Inferior parietal cortex (tissue), 1 donor: ENCODE measurements around the gene SSX2.
"Not testable (repeated sequence)": the region's sequence is repeated elsewhere in the genome, so short reads cannot be mapped to it uniquely, and the experiment has no call there.

ENCODE experiments used
- DNase-seq: peaks from one replicate; pipeline ENCODE4 v3.0.0-alpha.2; 2016; ENCODE audit errors: extremely low spot score

SSX2 gene, protein sequence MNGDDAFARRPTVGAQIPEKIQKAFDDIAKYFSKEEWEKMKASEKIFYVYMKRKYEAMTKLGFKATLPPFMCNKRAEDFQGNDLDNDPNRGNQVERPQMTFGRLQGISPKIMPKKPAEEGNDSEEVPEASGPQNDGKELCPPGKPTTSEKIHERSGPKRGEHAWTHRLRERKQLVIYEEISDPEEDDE

GRCh38 chrX:52707078-52707477 lies at the start of gene SSX2:
Gene SSX2 (minus strand): TSS chrX:52707178. CDS start chrX:52705749, 1,429 bp downstream.
- DNase-seq: not testable (repeated sequence)

DNA sequence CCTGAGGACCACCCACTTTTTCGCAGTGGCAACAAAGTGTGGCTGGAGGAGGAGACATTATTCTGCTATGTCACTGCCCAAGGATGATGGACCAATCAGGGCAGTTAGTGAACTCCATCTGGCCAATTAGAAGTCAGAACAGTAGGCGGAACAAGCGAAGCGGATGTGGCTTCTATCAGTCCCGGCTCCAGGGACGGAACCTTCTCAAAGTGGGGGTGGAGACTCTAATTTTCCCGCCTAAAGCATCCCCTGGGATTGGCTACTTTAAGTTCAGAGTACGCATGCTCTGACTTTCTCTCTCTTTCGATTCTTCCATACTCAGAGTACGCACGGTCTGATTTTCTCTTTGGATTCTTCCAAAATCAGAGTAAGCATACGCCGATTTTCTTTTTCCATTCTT lies 44.0 kb upstream of the SSX2 start, which contains the start of gene SSX2B:
Gene SSX2B, plus strand, starts transcription at position 301 of the 400 bp plus-strand sequence. CDS start 1,429 bp downstream, outside the sequence.
- DNase-seq: not testable (repeated sequence)

DNA sequence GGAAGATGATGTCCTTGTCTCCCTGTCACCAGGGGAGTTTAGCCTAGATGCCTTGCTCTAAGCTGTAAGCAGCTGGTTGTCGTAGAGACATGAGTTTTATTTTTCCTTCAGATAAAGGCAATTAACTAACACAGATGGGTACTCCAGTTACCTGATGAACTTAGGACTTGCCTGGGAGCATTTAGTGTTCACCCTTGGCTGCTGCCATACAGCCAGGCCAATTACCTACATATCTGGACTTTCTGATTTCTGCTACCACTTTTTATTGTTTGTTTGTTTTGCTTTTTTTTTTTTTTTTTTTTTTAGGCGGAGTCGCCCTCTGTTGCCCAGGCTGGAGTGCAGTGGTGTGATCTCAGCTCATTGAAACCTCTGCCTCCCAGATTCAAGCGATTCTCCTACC lies 14.9 kb downstream of the SSX2 start:
- not testable (repeated sequence) for DNase-seq

DNA sequence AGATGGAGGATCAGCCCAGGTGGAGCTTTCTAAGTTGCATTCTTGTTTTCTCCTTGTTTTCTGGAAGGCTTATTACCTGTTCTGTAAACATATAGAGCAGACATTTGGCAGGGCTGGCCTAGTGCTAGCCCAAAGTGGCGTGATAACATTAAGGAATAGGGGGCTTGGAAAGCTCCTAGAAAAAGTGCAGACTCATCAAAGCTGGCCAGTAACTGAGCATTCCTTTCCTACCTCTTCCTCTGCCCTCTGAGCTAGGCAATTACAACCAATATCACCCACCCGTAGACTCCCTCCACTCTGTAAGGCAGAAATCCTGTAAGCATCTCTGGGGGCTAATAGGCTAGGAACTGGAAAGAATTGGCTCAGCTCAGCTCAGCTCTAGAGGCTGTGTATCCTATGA lies 44.8 kb downstream of the SSX2 start:
- not testable (repeated sequence) for DNase-seq

DNA sequence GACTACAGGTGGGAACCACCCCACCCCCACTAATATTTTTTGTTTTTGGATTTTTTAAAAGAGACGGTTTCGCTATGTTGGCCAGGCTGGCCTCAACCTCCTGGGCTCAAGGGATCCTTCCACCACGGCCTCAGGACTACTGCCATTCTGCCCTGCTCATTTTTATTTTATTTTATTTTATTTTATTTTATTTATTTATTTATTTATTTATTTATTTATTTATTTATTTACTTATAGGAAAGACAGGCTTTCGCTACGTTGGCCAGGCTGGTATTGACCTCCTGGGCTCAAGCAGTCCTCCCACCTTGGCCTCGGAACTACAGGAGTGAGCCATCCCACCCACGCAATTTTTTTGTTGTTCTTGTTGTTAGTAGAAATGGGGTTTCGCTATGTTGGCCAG lies 51.5 kb downstream of the SSX2 start:
- not testable (repeated sequence) for DNase-seq

DNA sequence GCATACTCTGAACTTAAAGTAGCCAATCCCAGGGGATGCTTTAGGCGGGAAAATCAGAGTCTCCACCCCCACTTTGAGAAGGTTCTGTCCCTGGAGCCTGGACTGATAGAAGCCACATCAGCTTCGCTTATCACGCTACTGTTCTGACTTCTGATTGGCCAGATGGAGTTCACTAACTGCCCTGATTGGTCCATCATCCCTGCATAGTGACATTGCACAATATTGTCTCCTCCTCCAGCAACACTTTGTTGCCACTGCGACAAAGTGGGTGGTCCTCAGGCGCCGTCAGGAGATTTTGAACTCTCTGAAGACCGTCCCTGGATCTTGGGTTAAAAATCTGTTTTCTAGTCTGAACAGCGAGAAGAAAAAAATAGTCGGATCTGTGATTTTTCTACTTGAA lies 52.2 kb downstream of the SSX2 start, which contains the start of gene SSX7:
Gene SSX7, minus strand, starts transcription at position 101 of the 400 bp plus-strand sequence. CDS start 1,428 bp downstream, outside the sequence.
- DNase-seq: not testable (repeated sequence)

- not testable (repeated sequence) for DNase-seq
Observed at GRCh38 chrX:52650676-52651075, 56.3 kb downstream of the SSX2 start.

DNA sequence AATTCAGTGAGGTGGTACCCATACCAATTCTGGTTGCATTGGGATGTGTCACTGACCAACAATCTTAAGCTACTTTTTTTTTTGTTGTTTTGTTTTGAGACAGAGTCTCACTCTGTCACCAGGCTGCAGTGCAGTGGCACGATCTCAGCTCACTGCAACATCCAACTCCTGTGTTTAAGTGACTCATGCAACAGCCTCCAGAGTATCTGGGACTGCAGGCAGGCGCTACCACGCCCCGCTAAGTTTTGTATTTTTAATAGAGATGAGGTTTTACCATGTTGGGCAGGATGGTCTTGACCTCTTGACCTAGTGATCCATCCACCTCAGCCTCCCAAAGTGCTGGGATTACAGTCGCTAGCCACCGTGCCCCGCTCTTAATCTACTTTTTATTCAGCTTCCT lies 58.0 kb downstream of the SSX2 start:
- DNase-seq: not testable (repeated sequence)
